Right ventricle myocardium superior (tissue), 1 donor: ENCODE results near the gene ST6GAL1. TPM values are rescaled to one million over a fixed set of nuclear protein-coding genes. Genes with fewer than 3 reads are reported as not detected.
"Not testable (repeated sequence)": the region's sequence is repeated elsewhere in the genome, so short reads cannot be mapped to it uniquely, and the experiment has no call there.

Experiments used
- ATAC-seq: fragments of 200-7000 bp; cut with Tn5 transposase; one replicate; pipeline ENCODE4 v1.9.1; 2020; ENCODE audit warnings: mild to moderate bottlenecking; ENCODE audit not compliant: poor library complexity
- DNase-seq: peaks from one replicate; pipeline ENCODE4 v3.0.0-alpha.2; 2020
- intact Hi-C: fragments of 100-400 bp; cut with DNase I; formaldehyde crosslinking; loops from one replicate; pipeline ENCODE4 v1.11.2; 2022
- total RNA-seq: library from RNA; stranded (reverse); fragmentation: NEBNext Ultra II Directional; extraction: Animal tissue kit (Norgen Biotek cat#: 25700); gene quantifications from one replicate; pipeline ENCODE4 v1.2.1, GENCODE V29; 2021
- donor health status: DM: no; HTN: yes; CAD: no; lungs with severe emphysema.

The ST6GAL1 gene
- total RNA-seq, 1 donor from 2014 or later, result 67.4 TPM

DNA sequence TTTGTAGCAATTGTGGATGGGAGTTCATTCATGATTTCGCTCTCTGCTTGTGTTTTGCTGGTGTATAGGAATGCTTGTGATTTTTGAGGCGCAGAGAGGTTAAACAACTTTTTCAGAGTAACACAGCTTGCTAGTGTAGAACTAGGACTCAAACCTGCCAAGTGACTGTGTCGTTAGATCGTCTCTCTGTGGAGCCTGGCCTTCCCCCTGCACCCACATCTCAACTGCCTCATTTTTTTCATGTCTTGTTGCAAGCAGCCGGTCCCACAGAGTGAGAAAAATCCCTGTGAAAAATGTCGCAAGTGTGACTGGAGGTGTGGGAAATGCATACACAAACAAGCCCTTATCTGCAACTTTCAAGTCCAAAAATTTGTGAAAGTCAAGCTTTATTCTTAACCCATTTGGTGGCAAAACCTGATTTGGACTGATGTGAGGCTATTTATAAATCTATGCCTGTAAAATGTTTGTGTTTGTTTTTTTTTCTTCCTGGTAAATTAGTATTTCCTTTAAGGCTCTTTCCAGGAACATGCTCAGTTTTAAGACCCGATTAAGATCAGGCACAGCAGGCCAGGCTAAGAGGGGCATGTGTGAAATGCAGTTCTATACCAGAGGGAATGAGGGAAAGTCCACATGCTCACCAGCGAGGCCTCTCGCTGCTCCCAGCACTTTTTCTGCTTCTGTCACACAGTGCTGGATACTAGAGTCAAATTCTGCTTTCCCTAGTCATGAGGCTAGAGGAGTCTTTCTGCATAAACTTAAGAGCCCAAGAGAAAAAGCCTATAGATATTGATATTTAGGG lies 25.8 kb downstream of the ST6GAL1 start:
- ATAC-seq (peak; percentile 24), DNase-seq (no peak)
- intact Hi-C loops, result no loop called here

DNA sequence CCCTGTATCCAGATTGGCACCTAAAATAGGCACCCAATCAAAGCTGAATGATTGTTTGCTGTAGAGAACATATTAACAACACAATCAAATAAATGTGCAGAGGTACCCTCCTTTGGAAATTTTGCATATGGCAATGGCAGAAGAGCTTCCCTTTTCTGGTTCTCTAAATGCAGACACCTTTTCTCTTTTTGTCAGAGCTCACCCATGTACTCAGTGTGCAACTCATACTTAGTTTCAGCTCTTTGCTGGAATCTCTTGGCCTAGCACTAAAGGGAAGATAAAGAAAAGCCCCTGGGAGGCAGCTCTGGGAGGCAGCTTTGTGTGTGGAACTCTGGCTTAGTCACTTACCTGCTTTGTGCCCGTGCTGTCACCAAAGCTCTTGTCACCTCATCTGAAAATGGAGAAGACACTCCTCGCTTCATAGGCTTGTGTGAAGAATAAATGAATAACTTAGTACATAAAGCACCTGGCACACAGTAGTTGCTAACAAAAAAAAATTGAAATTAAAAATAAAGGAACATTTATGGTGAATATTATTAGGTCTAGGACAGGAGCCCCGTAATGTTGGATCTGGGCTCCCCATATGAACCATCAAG lies 28.8 kb downstream of the ST6GAL1 start:
- DNase-seq (no peak), ATAC-seq (no peak)
- intact Hi-C loops, result no loop called here

DNA sequence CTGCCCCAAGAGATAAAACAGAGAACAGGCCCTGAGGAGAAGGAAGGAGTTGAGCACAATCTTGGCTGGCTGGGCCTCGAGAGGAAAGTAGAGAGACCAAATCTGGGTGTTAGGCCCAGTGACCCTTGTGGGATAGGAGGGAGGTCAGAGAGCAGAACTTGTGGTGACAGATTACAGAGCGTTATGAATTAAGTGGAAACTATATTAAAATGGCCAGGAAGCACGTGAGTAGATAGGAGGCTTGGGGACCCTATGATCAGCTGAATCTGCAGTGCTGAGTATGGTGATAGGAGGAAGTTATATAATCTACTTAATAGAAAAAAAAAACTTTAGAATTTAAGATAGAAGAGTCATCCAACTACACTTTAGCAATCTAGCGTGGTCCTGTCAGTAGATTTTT lies 30.0 kb downstream of the ST6GAL1 start:
- ATAC-seq (no peak), DNase-seq (no peak)
- intact Hi-C loops, result no loop called here

DNA sequence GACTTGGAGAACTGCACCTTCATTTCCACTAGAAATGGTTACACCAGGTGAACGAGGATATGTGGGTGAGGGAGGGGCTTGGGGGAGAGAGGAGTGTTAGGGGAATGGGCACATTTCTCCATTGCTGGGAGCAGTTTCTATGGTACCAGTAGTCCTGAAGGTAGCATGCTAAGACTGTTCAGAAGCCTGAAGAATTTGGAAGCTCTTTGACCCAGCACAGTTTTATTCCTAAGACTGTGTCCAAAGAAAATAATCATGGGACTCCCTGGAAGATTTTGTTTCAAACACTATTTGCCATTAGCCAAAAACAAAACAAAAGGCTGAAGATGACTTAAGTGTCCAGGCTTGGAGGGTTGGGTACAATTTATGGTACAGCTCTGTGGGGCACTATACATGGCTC lies 32.1 kb downstream of the ST6GAL1 start:
- DNase-seq, result no peak
- no peak for ATAC-seq
- intact Hi-C loops, result no loop called here

DNA sequence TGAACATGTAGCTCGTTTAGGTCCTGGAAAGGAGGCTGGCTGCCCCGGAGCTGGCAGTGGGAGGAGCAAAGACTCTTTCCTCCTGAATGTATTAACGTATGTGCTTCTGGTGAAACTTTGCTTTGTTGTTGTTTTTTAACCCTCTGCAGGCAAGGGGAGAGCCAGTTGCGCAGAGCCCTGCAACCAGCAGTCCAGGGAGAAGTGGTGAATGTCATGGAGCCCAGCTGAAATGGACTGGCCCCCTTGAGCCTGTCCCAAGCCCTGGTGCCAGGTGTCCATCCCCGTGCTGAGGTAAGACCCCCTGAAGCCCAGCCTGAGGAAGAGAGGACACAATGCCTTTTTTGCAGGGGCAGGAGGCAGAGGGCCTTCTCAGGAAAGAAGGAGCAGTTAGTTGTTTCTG lies 33.3 kb downstream of the ST6GAL1 start:
- ATAC-seq, result no peak
- intact Hi-C loops, result no loop called here

DNA sequence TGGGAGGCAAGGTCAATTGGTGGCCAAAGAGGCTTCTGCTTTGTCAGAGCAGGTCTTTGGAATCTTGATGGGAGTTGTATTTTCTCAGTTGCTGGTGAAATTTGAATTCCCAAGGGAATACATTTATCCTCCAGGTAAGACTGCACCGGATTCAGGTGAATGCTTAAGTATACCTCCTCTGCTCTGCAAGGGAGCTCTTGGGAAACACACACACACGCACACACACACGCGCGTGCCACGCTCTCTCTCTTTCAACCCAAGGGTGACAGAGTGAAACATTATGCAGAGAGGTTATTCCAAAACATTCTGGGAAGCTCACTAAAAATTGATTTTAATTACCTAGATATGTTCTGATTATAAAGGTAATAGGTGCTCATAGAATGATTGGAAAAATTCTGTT lies 33.7 kb downstream of the ST6GAL1 start:
- DNase-seq, result no peak
- no peak for ATAC-seq
- intact Hi-C loops, result no loop called here

More for the DNA sequence above, 33.3 kb downstream of the ST6GAL1 start:
- DNase-seq, result no peak

DNA sequence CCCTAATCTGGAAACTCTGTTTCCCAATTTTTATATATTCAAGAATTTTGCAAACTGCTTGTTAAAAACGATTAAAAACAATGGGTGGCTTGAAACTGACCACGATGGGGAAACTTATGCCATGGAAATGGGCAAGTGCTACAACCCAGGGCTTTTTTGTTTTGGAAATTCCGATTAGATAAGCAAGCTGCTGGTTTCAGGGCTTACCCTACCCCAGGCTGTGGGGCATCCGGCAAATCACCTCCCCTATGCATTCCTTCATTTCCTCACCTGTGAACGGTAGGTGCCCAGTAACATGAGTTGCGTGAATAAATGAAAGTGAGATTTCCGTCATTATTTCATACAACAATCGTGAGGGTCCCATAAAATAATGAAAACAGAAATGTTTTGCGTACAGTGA lies 34.3 kb downstream of the ST6GAL1 start:
- ATAC-seq (no peak), DNase-seq (no peak)
- intact Hi-C loops, result no loop called here

DNA sequence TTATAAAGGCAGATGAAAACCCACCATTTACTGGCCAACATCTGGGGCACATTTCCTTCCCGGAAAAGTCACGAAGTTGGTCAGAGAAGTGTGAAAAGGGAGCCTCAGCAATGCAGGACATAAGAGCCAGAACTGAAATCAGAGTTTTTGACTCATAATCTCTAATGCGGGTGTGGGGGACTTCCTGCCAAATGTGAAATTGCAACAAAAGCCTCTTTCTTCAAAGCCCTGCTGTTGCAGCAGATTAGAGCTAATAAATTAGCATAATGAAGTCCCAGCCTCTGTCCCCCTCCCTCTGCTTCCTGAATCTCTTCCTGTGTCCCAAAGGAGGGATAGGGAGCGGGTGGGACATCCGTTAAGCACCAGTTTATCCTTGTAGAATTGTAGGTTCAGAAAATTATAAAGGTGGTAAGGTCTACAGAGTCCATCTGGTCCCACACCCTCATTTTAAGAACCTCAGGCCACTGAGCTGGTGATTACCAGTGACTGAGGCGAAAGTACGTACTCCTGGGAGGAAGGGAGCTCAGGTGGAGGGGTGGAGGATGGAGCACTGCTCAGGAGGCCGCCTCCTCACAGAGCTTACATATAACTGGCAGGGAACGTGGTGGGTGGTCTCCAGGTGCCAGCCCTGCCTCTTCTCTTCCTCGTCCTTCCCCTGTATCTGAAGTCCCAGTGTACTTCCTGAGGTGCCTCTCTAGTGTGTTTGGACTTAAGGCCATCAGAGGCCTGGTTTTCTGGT lies 35.0 kb downstream of the ST6GAL1 start:
- no peak for DNase-seq
- intact Hi-C loops, result no loop called here
- peak; percentile 22 for ATAC-seq

DNA sequence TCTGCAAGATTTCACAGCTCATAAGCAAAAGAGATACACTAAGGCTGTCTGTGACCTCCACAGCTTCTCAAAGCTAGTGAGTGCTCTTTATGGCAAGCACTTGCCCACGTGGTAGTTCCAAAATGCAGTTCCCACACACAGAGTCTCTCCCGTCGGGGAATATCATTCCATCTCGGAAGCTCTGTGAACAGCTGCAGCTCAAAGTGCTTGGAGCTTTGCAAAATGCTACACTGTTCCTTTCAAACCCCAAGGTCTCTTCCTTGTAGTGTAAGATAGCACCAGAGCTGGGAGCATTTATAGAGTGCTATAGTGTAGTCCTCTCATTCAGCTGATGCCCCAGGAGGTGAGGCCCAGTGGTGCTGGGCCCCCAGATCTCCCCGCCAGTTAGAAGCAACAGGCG lies 36.1 kb downstream of the ST6GAL1 start:
- ATAC-seq (peak; percentile 38), DNase-seq (no peak)
- intact Hi-C loops, result no loop called here

DNA sequence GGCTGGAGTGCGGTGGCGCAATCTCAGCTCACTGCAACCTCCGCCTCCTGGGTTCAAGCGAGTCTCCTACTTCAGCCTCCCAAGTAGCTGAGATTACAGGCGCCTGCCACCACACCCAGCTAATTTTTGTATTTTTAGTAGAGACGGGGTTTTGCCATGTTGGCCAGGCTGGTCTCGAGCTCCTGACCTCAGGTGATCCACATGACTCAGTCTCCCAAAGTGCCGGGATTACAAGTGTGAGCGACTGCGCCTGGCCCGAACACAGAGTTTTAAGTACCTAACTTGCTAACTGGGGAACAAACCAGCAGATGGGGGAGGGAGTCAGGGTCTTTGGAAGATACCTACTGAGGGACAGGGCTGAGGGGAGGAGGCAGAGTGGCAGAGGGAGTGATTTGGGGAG lies 36.9 kb downstream of the ST6GAL1 start:
- ATAC-seq, DNase-seq, intact Hi-C loops: not testable (repeated sequence)

DNA sequence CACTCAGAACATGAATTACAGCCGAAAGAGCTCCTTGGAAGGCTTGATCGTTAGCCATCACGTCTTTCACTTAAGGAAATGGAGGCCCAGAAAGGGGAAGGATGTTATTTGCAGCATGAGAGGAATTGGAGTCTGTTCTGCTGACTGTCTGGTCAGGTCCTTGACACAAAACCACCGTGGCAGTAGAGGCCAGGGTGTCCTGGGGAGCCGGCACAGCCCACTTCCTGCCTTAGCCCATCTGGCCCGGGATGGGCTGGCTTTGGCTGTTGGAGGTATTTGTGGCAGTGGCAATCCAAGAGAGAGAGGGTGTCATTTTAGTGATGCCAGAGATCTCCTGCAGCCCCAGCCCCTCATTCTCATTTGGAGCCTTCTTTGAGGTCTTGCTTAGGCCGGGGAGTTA lies 37.4 kb downstream of the ST6GAL1 start:
- DNase-seq, result peak; percentile 67
- ATAC-seq, result peak; percentile 34
- intact Hi-C loops, result no loop called here

DNA sequence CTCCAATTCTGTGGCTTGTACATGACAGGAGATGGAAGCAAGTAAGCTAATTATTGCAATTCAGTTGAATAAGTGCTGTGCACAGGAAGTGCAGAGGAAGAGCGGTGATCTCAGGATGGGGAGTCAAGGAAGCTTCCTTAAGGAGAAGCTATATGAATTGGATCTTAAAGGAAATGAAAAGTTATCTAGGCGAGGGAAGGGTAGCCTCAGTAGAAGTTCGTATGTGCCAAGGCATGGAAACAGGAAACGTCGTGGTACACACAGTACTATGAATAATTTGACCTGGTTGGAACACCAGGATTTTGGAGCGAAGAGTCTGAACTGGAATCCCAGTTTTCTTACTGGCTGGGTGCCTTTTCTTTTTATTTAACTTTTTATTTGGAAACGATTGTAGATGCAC lies 39.3 kb downstream of the ST6GAL1 start:
- ATAC-seq (no peak), DNase-seq (no peak)
- intact Hi-C loops, result no loop called here

DNA sequence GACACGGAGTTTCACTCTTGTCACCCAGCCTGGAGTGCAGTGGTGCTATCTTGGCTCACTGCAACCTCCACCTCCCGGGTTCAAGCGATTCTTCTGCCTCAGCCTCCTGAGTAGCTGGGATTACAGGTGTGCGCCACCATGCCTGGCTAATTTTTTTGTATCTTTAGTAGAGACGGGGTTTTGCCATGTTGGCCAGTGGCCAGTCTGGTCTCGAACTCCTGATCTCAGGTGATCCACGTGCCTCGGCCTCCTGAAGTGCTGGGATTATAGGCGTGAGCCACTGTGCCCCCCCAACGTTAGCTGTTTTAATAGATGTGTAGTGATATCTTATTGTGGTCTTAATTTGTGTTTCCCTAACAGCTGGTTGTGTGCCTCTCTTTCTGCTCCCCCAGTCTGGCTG lies 40.8 kb downstream of the ST6GAL1 start:
- ATAC-seq, intact Hi-C loops, DNase-seq: not testable (repeated sequence)

DNA sequence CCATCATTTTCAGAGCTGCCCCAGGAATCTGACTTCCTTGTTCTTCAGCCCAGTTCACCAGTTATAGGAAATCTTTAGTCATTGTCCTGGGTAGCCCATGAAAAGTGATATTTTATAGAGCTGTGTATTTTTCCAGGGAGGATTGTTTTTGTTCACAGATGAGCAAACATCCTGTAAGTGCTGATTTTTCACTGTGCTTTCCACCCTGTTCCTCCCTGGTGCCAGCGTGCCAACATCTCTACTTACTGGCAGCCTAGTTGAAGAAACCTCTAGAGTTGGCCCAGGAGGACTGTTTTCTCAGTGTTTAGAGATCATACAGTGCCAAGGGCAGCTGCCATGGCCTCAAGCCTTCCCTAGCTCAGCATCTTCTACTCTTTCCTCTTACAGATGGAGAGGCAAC lies 41.3 kb downstream of the ST6GAL1 start:
- DNase-seq (no peak), ATAC-seq (peak; percentile 34)
- intact Hi-C loops, result no loop called here

DNA sequence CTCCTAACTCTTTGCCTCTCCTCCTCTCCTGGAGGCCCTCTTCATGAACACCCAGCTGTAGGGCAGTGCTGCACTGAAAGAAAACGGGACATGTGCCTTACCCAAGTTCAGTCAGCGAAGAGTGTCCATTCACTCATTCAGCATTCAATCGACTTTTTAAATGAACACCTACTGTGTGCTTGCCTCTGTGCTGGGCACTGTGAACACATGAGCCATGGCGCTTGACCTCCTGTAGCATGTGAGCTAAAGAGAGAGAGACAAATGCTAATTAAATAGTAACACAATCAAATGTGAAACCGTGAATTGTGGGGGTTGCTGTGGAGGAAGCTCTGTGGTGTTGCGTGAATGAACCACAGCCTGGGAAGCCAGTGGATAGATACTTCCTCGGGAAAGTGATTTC lies 43.4 kb downstream of the ST6GAL1 start:
- no peak for DNase-seq
- intact Hi-C loops, result no loop called here
- ATAC-seq, result no peak

DNA sequence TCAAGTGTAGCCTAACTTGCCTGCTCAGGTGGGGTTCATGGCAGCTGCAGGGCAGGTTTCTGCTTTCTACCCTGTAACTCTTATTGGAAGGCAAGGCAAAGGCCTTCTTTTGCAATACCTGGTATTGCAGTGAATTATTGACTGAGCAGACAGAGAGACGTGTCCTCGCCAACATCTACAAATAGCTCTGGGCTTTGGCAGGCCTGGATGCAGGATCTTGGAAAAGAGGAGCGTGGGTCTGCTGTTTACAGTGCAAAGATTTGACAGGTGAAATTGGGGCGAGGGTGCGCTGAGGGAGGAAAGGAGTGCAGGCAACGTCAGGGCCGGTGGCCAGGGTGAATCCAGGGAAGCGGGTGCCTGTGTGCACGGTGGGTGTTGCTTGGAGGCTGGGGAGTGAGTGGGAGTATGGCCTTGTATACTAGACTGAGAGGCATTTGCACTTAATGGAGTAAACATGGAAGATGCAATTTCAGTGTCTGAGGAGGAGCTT lies 44.5 kb downstream of the ST6GAL1 start:
- no peak for DNase-seq
- intact Hi-C loops, result loop anchor here (5.0 kb wide), 1 partner anchor 43 kb away; the partner anchor contains the start of gene ST6GAL1
- ATAC-seq, result peak; percentile 55

DNA sequence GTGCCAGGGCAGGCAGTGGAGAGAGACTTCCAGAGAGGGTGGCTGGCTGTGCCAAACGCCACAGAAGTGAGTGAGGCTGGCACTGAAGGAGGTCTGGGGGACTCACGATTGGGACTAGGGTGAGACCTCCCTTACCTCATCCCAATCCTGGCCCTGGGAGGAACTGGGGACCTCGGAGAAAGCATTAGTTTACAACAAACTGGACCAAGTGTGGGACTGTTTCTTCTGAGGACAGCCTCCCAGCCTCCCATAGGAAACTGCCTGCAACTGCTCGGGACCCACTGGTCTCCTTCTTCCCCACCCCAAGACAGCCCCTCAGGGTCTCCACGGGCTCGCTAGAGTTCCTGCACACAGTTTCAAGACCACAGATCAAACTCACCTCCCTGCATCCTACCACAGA lies 45.4 kb downstream of the ST6GAL1 start:
- intact Hi-C loops, result loop anchor here (5.0 kb wide), 1 partner anchor 43 kb away; the partner anchor contains the start of gene ST6GAL1
- DNase-seq, result no peak
- ATAC-seq, result no peak

DNA sequence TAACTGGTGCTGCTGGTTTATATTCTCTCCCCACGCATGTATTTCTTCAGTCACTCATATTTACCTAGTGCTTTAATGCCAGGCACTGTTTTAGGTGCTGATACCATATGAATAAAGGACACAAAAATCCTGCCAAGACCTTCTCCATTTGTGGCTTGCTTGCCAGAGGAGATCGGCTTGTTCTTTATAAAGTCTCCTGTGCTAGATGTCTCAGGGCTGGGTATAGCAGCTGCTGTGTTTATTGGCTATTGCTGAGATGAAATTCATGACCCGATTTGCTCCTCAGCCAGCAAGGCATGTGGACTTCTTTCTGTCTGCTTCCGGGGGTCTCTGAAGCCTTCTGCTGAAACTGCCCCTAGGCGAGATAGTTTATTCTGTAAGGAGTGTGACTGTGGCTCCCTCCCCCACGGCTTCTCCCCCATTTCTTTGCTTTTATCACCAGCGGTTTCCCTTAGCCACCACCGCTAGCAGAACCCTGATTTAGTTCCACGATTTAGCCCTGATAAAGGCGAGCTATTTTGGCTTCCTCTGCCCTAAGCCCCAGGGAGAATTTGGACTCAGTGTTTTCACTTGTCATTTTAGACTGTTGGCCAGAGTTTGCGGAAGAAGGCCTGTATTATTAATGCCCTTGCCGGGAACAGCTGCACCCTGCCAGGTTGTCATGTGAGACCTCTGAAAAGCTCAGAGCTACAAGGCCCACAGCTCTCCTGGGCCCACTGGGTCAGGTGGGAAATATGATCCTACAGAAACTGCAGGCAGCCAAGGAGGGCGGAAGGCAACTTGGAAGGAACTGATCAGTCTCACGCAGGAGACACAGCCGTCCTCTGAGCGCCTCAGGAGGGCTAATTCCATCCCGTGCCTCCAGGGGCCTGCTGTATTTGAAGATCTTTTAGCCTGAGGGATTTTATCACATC lies 46.8 kb downstream of the ST6GAL1 start:
- peak; percentile 85 for ATAC-seq
- peak; percentile 81 for DNase-seq
- intact Hi-C loops, result loop anchor here (5.0 kb wide), 1 partner anchor 45 kb away; the partner anchor contains the start of gene ST6GAL1
